Measurements from ENCODE around the gene UTS2.
A peak's percentile ranks its signal among the peaks of the same experiment; 100 is the strongest.

UTS2 gene

DNA sequence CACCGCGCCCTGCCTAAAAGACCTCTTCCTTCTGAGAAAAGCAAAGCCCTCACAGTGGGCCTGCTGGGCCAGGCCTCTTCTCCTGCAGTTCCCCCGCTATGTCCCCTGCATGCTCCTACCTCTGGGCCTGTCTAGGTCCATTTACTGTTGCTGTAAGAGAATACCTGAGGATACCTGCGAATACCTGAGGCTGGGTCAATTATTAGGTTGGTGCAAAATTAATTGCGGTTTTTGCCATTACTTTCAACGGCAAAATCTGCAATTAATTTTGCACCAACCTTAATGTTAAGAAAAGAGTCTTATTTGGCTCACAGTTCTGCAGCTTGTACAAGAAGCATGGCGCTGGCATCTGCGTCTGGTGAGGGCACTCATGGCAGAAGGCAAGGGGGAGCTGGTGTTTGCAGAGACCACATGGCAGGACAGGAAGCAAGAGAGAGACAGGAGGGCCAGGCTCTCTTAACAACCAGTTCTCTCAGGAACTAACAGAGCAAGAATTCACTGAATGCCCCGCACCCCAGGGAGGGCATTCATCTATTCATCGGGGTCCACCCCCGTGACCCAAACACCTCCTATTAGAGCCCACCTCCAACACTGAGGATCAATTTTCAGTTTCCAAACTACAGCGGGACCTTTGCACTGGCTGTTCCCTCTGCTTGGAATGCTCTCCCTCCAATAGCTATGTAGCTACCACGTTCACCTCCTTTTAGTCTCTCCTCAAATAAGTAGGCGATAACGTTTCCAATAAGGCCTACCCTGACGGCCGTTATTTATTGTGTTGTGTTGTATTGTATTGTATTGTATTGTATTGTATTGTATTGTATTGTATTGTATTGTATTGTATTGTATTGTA, 9.6 kb upstream of the UTS2 start:
- no peak for DNase-seq

DNA sequence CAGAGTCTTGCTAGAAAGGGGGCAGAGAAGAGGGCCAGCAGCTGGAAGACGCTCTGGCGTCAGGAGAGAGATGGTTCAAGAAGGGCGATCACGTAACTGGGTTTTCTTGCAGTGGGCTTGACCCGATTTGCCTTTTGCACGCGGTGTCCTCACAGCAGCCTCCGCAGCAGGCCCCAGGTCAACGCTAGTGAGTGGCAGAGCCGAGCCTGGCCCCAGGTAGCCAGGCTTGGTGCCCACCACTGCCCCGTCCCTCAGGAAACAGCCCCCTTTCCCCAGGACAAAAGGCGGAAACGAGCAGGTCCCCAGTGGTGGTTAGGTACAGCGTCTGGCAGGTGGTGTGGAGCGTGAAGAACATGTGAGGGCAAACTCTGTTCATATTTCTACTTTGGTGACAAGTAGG, 8.6 kb upstream of the UTS2 start:
- DNase-seq, result no peak

DNA sequence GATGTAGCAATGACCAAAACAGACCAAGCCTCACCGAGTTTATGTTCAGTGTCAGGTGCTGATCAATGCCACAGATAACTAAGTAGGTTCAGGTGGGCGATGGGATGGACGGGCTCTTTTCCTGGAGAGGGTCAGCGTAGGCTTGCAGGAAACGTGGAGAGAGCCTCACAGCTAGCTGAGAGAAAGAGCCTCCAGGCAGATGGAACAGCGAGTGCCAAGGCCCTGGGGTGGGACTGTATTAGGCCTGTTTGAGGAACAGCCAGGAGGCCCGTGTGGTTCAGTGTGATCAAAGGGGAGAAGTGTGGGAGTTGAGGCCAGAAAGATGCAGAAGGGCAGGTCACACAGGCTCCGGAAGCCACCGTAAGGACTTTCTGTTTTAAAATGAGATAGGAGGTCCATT, 7.3 kb upstream of the UTS2 start:
- no peak for DNase-seq

DNA sequence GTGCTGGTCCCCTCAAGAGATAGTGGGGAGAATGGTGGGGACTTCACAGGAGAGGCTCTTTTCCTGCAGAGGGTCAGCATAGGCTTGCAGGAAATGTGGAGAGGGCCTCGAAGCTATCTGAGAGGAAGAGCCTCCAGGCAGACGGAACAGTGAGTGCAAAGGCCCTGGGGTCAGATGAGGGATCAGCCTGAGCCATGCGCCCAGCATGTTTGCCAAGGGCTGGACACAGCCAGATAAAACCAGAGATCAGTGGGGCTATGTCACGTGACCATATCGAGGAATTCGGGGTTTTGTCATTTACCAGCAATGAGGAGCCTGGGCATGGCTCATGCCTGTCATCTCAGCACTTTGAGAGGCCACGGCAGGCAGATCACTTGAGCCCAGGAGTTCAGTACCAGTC, 6.5 kb upstream of the UTS2 start:
- no peak for DNase-seq

DNA sequence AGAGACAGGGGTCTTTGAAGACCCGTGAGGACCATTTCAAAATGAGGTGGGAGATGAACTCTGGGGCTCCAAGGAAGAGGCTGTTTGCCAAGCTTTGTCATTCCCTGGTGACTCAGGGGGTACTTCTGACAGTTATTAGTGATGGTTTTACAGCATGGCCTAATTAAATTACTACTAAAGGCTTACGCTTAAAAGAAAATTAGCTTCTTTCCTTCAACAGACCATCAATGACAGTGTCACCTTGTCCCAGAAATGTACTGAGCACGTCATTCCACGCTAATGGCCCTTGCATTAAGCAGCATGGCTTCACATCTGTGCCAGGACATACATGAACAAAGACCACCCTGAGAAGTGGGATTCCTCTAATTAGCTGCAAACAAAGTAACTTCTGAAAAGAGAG, 5.1 kb upstream of the UTS2 start:
- DNase-seq, result no peak

DNA sequence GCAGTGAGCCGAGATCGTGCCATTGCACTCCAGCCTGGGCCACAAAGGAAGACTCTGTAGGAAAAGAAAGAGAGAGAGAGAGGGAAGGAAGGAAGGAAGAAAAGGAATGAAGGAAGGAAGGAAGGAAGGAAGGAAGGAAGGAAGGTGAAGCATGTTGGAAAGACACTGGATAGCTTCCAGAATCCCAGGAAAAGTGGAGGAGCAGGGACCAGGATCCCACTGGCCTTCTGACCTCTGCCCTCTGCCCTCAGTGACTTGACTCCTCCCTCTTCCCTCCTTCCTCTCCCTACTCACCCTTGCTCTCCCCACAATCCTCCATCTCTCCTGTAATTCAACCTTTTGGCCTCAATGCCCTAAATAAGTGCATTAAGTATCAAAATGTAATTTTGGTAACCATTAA, 4.1 kb upstream of the UTS2 start:
- no peak for DNase-seq

DNA sequence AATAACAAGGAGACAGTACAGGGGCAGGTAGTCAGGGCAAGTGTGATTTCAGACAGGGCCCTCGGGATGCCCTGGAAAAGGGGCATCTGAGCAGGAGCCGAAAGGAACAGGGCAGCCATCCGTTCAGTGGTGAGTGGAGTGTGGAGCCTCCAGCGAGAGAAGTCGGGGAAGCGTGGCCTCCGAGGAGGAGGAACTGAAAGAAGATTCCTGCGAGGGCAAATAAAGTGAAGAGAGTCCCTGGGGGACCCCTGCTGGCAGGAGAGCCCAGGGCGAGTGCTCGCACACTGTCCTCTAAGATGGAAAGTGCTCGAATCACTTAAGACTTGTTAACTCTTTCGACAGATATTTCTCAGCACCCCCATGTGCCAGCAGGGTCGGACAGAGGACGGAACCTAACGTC, 3.5 kb upstream of the UTS2 start:
- DNase-seq, result no peak

DNA sequence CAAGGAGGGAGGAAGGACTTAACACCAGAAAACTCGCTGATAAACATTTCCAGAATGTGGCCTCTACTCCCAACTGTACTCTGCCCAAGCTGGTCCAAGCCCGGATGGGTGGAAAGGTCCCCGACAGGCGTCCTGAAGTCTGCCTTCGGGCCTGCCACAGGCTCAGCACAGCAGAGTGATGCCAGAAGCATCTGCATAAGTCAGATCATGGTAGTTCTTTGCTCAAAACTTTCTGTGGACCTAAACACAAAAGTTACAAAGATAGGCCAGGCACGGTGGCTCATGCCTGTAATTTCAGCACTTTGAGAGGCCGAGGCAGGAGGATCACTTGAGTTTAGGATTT, 790 bp upstream of the UTS2 start:
- DNase-seq, result no peak

DNA sequence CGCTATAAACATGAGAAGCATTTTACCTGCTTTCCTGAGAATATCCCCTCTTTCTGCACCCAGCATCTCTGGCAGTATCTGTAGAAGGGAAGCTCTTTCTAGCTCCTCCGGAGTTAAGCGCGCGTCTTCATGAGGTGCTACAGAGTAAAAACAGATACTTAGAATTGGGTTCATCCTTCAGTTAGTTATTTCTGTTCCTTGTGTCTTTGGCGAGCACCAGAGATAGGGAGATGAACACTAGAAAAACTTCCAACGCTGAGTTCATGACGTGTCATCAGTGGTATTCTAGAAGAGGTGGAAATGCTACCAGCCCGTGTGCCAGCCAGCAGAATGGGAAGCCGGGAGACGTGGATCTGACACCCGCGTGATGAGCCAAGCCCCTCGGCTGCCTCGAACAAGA, 2.1 kb downstream of the UTS2 start:
- no peak for DNase-seq

DNA sequence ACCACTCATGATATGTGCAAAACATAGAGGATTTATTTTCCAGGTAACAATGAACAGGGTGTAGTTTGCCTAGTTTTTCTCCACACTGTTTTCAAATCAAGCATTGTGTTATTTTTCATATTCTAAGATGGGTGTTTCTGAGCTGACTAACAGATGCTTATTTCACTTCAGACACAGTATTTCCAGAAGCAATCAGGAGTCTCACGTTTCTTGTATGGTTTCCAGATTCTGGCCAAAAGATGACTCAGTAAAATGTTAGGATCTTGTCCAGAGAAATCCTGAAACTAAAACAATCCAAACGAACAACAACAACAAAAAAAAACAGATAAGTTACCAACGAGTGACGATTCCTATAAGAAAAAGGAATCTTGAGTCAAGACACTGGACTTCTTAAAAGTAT, 5.3 kb downstream of the UTS2 start:
- DNase-seq, result no peak

DNA sequence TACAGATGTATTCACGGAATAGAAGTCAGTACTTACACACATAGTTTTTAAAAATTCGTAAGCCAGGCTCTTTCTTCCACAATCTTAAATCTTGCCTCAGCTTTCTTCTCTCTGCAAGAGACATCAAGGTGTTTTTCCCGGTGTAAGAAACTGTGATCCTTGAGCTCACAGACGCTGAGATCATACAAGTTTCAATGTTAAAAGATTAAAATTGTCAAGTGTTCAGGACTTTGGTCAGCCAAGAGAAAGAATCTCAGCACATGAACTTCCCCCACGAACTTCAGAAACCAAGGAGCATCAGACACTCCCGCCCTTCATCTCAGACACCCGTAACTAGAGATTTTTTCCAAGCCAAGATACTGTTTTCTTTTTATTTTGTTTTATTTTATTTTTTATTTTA, 6.2 kb downstream of the UTS2 start:
- DNase-seq, result no peak

DNA sequence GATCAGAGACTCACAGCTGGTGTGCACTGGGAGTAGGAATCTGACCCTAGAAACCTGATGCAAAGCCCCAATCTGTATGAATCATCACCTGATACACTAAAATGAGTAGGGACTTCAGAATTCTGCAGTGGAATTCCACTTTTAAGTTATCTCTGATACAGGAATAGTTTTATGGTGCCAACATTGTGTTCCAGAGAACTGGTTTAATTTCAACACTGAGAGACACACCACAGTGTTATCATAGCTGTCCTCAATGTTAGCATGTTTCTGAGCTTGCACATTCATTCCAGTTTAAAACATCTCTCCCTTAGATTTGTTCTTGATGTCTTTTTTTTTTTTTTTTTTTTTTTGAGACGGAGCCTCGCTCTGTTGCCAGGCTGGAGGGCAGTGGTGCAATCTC, 7.1 kb downstream of the UTS2 start:
- no peak for DNase-seq

DNA sequence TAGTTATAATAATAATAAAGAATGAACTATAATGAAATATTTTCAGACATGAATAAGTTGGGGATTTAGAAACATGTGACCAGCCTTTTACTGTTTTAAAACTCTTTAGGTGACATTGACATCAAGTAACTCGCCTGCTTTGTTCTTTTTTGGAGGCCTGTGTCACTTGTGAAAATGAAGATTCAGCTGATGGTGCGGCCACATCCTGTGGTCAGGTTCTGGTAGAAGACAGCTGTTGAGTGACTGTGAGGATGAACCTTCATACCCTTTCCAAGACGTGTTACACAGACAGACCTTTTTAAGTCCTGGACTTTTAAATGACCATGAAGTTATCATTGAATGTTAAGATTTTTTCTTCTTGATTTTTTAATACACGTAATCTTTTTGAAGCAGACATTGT, 10.3 kb downstream of the UTS2 start:
- peak; percentile 6 for DNase-seq

DNA sequence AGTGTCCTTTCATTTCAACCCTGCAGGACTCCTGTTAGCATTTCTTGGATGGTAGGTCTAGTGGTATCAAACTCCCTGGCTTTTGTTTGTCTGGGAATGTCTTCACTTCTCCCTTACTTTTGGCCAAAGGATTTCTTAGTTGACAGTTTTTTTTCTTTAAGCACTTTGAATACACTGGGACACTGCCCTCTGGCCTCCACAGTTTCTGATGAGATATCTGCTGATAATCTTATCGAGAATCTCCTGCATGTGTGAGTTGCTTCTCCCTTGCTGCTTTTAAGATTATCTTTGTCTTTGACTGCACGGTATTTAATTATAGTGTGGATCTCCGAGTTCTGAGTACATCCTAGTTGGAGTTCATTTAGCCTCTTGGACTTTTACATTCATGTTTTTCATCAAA, 13.3 kb downstream of the UTS2 start:
- DNase-seq, result no peak

DNA sequence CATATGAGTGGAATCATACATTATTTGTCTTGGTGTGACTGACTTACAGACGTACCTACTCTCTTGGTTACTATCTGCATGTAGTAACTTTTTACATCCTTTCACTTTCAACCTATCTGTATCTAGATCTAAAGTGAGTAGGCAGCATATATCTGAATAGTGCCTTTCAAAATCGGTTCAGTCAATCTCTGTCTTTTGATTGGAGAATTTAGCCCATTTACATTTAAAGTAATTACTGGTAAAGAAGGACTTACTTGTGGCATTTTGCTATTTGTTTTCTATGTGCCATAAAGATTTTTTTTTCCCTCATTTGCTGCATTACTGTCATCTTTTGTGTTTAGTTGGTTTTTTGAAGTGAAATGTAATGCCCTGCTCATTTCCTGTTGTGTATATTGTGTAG, 14.2 kb downstream of the UTS2 start:
- no peak for DNase-seq

DNA sequence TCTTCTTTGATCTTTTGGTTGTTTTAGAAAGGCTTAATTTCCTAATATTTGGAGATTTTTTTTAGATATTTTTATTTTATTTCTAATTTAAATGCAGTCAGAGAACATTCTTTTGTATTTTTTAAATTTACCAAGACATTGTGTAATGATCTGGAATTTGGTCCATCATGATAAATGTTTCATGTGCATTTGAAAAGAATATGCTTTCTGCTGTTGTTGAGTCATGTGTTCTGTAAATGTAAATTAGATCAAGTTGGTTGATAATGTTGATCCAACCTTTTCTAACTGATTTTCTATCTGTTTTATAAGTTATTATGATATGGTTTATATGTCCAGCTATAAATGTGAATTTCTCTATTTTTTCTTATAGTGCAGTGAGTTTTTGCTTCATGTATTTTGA, 19.8 kb downstream of the UTS2 start:
- DNase-seq, result no peak

DNA sequence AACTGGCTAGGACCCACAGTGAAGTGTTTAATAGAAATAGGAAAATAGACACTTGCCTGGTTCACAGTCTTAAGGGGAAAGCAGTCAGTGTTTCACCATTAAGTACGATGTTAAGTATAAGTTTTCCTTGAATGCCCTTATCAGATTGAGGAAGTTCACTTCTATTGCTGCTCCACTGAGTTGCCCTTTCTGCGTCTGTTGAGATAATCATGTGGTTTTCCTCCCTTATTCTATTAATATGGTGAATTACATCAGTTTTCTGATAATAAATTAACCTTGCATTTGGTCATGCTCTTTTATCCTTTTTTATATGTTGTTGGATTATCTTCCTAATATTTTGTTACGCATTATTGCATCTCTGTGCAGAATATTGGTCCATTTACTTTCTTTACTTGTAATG, 21.4 kb downstream of the UTS2 start:
- DNase-seq, result no peak

DNA sequence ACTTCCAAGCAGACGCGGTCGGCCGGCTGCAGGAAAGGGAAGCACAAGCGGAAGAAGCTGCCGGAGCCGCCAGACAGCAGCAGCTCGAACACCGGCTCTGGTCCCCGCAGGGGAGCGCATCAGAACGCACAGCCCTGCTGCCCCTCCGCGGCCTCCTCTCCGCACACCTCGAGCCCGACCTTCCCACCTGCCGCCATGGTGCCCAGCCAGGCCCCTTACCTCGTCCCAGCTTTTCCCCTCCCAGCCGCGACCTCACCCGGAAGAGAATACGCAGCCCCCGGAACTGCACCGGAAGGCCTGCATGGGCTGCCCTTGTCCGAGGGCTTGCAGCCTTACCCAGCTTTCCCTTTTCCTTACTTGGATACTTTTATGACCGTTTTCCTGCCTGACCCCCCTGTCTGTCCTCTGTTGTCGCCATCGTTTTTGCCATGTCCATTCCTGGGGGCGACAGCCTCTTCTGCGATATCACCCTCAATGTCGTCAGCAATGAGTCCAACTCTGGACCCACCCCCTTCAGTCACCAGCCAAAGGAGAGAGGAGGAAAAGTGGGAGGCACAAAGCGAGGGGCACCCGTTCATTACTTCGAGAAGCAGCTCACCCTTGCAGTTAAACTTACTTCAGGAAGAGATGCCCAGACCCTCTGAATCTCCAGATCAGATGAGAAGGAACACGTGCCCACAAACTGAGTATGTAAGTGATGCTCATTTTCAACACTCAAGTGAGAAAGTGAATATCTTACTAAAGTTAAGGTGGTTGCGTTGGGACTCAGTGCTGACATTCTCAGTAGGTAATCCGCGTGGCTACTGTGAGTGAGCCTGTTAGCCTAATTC, 25.5 kb downstream of the UTS2 start:
- DNase-seq, result peak; percentile 50

DNA sequence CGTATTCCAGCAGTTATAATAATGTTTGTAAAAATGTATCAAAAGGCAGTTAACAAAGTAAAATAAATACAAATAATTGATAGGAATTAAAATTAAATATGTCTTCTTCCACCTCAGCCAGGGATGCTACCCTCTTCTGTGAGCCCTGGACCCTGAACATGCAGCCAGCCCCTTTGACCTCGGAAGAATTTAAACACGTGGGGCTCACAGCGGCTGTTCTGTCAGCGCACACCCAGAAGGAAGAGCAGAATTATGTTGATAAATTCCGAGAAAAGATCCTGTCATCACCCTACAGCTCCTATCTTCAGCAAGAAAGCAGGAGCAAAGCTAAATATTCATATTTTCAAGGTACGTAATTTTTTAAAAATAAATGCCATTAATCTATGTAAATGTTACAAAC, 26.5 kb downstream of the UTS2 start:
- no peak for DNase-seq

DNA sequence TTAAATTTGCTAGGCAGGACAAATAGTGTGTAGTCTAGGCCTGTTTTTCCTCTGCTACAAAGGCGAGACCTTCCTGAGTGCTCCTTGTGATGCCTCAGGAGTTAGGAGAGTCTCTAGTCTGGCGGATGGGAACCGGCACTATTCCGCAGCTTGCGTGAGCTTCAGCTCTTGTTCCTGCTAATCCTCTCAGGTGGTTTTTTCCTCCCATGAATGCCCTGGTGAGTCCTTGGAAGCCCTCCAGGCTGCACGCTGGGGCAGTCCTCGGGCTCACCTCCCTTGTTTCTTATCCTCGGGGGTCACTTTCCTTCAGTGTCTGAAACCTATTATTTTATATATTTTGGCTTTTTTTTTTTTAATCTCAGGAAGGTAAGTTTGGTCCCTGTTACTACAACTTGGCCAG, 28.2 kb downstream of the UTS2 start:
- DNase-seq, result no peak

DNA sequence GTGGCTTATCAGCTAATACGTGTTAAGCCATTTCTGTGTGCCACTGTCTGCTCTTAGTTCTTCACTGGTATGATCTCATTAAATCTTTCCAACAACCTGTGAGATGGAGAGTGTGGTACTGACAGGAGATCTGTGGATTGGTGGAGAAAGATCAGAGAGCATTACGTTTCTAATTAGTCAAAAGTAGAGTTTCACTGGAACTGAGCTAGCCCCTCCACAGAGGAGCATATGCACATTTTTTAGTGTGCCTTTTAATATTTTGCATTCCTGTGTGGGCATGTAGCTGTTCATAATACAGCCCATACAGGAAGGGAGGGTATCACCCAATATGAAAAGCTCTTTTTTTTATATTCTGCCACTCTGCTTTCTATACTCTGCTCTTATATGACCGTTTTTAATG, 31.6 kb downstream of the UTS2 start:
- DNase-seq, result no peak

DNA sequence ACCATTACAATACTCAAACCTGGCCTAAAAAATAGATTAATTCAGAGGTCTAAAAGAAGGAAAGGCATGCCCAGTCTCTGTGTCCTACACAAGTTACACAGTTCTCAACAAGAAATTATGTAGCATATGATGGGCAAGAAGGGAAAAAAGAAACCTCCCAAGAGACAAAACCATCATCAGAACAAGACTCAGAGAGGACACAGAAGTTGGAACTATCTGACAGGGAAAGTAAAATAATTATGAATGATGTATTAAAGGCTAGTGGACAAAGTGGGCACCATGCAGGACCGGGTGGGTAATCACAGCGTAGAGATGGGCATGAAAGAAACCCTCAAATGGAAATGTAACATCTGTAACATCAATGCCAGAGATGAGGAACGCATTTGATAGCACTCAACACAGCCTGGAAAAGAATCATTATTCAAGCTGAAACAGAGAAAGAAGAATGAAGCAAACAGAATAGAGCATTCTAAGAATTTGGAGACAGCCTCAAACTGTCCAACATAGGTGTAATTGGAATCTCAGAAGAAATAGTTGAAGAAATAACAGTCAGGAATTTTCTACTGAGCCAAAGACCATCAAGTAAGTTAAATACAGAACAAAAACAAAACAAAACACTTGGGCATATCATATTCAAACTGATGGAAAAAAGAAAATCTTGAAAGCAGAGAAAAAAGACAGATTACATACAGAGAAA, 39.0 kb downstream of the UTS2 start:
- no peak for DNase-seq

DNA sequence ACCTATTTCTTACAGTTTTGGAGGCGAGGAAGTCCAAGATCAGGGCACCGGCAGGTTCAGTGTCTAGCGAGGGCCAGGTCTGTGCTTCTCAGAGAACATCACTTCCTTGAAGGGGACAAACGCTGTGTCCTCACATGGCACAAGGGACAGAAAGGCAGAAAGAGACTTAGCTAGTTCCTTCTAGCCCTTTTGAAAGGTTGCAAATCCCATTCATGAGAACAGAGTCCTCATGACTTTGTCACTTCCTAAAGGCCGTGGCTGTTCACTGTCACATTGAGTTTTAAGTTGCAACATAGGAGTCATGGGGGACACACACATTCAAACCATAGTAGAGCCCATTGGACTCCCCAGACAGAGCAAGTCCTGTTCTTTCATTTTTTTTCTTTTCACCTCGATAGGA, 41.4 kb downstream of the UTS2 start:
- no peak for DNase-seq

DNA sequence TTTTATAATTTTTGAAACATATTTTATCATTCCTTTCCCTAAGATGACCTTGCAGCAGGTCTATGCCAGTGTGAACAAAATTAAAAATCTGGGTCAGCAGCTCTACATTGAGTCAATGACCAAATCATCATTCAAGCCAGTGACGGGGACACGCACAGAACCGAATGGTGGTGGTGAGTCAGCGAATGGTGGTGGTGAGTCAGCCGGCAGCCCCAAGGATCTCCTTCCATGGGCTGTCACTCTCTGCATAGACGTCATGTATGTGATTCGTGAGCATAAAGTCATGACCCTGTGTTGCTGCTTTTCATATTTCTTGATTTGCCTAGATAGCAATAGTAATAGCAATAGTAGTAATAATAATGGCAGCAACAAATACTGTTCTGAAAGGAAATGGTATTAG, 42.5 kb downstream of the UTS2 start:
- peak; percentile 57 for DNase-seq

Data from stimulated activated CD4-positive, alpha-beta T cell treated with anti-CD3 and anti-CD28 coated beads, Interleukin-15, amount 100 ng/mL, for 24 hours (primary cell).